OCI-LY1 (cell line): ENCODE measurements around the gene CGB2.
A peak's percentile ranks its signal among the peaks of the same experiment; 100 is the strongest.

Experiments
- H2AFZ ChIP-seq: fragments of 200-600 bp; sonication (generic), shearing (Covaris generic); 2 replicates; pipeline ENCODE4 v1.6.0; 2014; ENCODE audit warnings: antibody characterized with exemption, mild to moderate bottlenecking, low read length
- H3F3A ChIP-seq: fragments of 200-600 bp; sonication (generic), shearing (Covaris generic); 2 replicates; pipeline ENCODE4 v1.6.0; 2014; ENCODE audit warnings: mild to moderate bottlenecking, antibody characterized with exemption, low read length, moderate library complexity; ENCODE audit not compliant: insufficient read depth
- H3K27ac ChIP-seq: fragments of 200-600 bp; sonication (generic); 2 replicates; pipeline ENCODE4 v1.5.1; 2014; ENCODE audit warnings: low read length, mixed run types, mild to moderate bottlenecking, low read depth; ENCODE audit not compliant: poor library complexity, severe bottlenecking
- H3K27me3 ChIP-seq: fragments of 200-600 bp; sonication (generic); 2 replicates; pipeline ENCODE4 v1.6.0; 2014; ENCODE audit warnings: antibody characterized with exemption, mild to moderate bottlenecking, low read length, moderate library complexity; ENCODE audit not compliant: insufficient read depth
- H3K36me3 ChIP-seq: fragments of 200-600 bp; sonication (generic); 2 replicates; pipeline ENCODE4 v1.6.1; 2014; ENCODE audit warnings: mild to moderate bottlenecking, antibody characterized with exemption, low read length, moderate library complexity, mixed read lengths; ENCODE audit not compliant: insufficient read depth
- H3K4me1 ChIP-seq: fragments of 200-600 bp; sonication (generic); 2 replicates; pipeline ENCODE4 v1.5.1; 2014; ENCODE audit warnings: mild to moderate bottlenecking, low read length, moderate library complexity; ENCODE audit not compliant: insufficient read depth, severe bottlenecking
- H3K4me2 ChIP-seq: fragments of 200-600 bp; sonication (generic), shearing (Covaris generic); 2 replicates; pipeline ENCODE4 v1.6.1; 2014; ENCODE audit warnings: low read length
- H3K4me3 ChIP-seq: fragments of 200-600 bp; sonication (generic); 2 replicates; pipeline ENCODE4 v1.5.1; 2014; ENCODE audit warnings: low read length, low read depth, mild to moderate bottlenecking, mixed read lengths; ENCODE audit not compliant: poor library complexity, severe bottlenecking
- H3K79me2 ChIP-seq: fragments of 200-600 bp; shearing (Covaris generic); 2 replicates; pipeline ENCODE4 v1.6.1; 2016; ENCODE audit warnings: mixed run types, low read length, mixed read lengths; ENCODE audit not compliant: insufficient read depth
- H3K9ac ChIP-seq: fragments of 200-600 bp; sonication (generic), shearing (Covaris generic); 2 replicates; pipeline ENCODE4 v1.6.1; 2014; ENCODE audit warnings: mild to moderate bottlenecking, low read length, mixed read lengths
- H3K9me2 ChIP-seq: fragments of 200-600 bp; sonication (generic), shearing (Covaris generic); 2 replicates; pipeline ENCODE4 v1.6.1; 2014; ENCODE audit warnings: low read depth, mild to moderate bottlenecking, low read length, mixed read lengths
- H3K9me3 ChIP-seq: fragments of 200-600 bp; shearing (Covaris generic); 2 replicates; pipeline ENCODE4 v1.6.1; 2014; ENCODE audit warnings: low read length, mixed read lengths
- H4K20me1 ChIP-seq: fragments of 200-600 bp; sonication (generic), shearing (Covaris generic); 2 replicates; pipeline ENCODE4 v1.6.0; 2016; ENCODE audit warnings: mild to moderate bottlenecking, low read length; ENCODE audit not compliant: insufficient read depth
- CTCF ChIP-seq: fragments of 200-600 bp; sonication (generic), shearing (Covaris generic); IDR thresholded peaks from 2 replicates; pipeline ENCODE4 v1.5.1; 2017; ENCODE audit warnings: mild to moderate bottlenecking, antibody characterized with exemption, low read length, moderate library complexity, mixed read lengths
- EZH2 ChIP-seq: fragments of 200-600 bp; sonication (generic), shearing (Covaris generic); IDR thresholded peaks from 2 replicates; pipeline ENCODE4 v1.8.0; 2017; ENCODE audit warnings: borderline replicate concordance, mixed run types, mild to moderate bottlenecking, antibody characterized with exemption, low read length, moderate library complexity, mixed read lengths

Gene CGB2

GRCh38 chr19:49057636-49058234 is 26.0 kb downstream of the CGB2 start, which contains the start of gene CGB7:
TSS of gene CGB7 (minus strand) at chr19:49057749. CDS start at chr19:49055375, 2,374 bp downstream.
- Histone ChIP-seq H3K36me3 (no peaks in the 10 kb centered on the region), H3K9me3 (no peaks in the 10 kb centered on the region), H4K20me1 (no peaks in the 10 kb centered on the region), H3K9ac (no peak within 1 kb of the TSS; the same call in 1 of the 2 replicates), H3K4me1 (peaks cover 4% of the 10 kb centered on the region), H3F3A (no peaks in the 10 kb centered on the region), H3K4me2 (peak within 1 kb of the TSS; percentile 61), H3K27me3 (peaks cover 5% of the 10 kb centered on the region; the same call in 1 of the 2 replicates), H3K79me2 (no peaks in the 10 kb centered on the region), H3K4me3 (peak within 1 kb of the TSS; percentile 50), H3K9me2 (no peaks in the 10 kb centered on the region), H2AFZ (no peak within 1 kb of the TSS), H3K27ac (no peak within 1 kb of the TSS)
- TF ChIP-seq CTCF (no peak), EZH2 (no peak)

DNA sequence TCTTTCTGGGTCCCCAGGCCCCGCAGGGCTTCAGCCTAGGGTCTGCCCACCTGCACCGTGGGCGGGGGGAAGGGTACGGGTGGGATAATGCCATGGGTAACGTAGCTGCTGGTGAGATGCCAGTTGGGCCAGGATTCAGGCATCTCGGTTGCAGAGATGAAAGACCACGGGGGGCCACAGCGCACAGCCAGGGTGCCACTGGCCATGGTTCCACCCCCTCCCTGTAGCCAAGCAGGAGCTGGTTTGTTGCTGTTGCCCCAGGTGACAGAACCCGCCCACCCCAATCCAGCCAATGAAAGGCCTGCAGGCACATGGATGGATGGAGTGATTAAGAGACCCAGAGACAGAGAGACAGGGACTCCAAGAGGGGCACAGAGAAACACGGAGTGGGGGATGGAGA is 26.9 kb downstream of the CGB2 start:
- peaks cover 4% of the 10 kb centered on the region for H3K4me1 ChIP-seq
- no peaks in the 10 kb centered on the region for H4K20me1 ChIP-seq
- H3K9me2 ChIP-seq, result no peaks in the 10 kb centered on the region
- H3K9me3 ChIP-seq, result no peaks in the 10 kb centered on the region
- TF ChIP-seq EZH2, result no peak
- no peak for TF ChIP-seq CTCF
- H3K79me2 ChIP-seq, result no peaks in the 10 kb centered on the region
- no peak overlapping the region for H3K4me3 ChIP-seq
- H3K9ac ChIP-seq, result no peak overlapping the region
- no peak overlapping the region for H3K4me2 ChIP-seq
- peaks cover 5% of the 10 kb centered on the region; the same call in 1 of the 2 replicates for H3K27me3 ChIP-seq
- no peak overlapping the region for H3K27ac ChIP-seq
- no peaks in the 10 kb centered on the region for H3F3A ChIP-seq
- no peak overlapping the region for H2AFZ ChIP-seq
- no peaks in the 10 kb centered on the region for H3K36me3 ChIP-seq

GRCh38 chr19:49059053-49059452 is 27.4 kb downstream of the CGB2 start:
- Histone ChIP-seq H3K4me3 (no peak overlapping the region), H3K9me3 (no peaks in the 10 kb centered on the region), H3K27me3 (peaks cover 5% of the 10 kb centered on the region; the same call in 1 of the 2 replicates), H3K9me2 (no peaks in the 10 kb centered on the region), H3K79me2 (no peaks in the 10 kb centered on the region), H2AFZ (no peak overlapping the region), H3F3A (no peaks in the 10 kb centered on the region), H3K9ac (no peak overlapping the region), H3K27ac (no peak overlapping the region), H3K4me2 (no peak overlapping the region), H3K36me3 (no peaks in the 10 kb centered on the region), H3K4me1 (peaks cover 4% of the 10 kb centered on the region), H4K20me1 (no peaks in the 10 kb centered on the region)
- TF ChIP-seq CTCF, result no peak
- no peak for TF ChIP-seq EZH2
